GOT3 (cell line): ENCODE results near the gene CBX5.
A peak's percentile ranks its signal among the peaks of the same experiment; 100 is the strongest.

Source experiments
- DNase-seq: peaks from one replicate; lab custom pipeline; 2025; ENCODE audit warnings: mixed read lengths; lab: John Stamatoyannopoulos, UW

Gene CBX5

DNA sequence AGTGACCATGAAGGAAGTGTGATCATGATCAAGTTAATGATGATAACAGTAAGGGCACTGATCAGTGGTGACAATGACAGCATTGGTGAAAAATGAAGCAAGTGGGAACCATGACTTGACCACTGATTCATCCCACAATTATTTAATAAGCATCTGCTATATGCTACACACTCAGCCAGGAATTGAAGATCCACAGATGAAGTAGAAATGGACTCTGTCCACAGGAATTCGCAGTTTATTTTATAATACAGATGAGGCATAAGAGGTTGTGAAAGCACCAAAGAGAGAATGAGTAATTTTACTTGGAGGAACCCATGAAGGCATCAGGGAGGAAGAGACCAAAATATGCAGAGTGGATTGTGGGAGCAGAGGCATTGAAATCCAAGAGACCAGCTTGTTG lies 57.3 kb downstream of the CBX5 start:
- no peak for DNase-seq

DNA sequence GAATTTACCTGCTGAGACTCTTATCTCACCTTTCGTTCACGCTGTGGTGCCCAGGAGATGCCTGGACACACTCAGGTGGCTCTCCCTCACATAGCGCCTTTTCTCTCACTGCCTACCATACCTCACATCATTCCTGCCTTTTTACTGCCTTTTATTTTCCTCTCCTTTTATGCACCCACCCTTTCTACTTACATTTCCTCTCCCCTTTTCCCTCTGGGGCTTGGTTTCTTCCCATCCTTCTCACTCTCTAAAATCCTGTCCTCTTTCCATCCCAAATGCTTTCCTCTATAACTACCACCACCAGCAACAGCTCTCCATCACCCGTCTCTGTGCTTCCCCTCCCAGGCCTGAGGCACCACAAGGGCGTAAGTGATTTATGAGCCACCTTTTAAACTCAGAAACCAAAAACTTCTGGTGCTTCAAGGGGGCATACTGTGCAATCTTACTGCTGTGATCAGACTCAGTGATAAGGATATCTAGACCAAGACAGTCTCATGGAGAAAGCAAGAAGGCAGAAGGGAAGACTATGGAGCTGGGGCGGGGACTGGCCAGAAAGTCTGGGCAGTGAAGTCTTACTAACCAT lies 58.4 kb downstream of the CBX5 start:
- DNase-seq: no peak

DNA sequence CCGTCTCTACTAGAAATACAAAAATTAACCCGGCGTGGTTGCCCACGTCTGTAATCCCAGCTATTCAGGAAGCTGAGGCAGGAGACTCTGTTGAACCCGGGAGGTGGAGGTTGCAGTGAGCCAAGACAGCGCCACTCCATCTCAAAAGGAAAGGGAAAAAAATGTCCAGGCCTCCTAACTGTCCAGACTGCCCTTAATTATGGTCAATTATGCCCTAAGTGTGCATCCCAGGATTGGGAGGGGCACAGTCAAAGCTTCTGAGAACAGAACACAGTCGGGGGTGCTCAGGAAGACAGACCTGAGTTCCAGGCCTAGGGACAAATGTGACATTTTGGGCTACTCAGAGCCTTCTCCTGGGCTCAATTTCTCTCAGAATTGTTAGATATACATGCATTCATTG lies 59.4 kb downstream of the CBX5 start:
- DNase-seq: no peak

DNA sequence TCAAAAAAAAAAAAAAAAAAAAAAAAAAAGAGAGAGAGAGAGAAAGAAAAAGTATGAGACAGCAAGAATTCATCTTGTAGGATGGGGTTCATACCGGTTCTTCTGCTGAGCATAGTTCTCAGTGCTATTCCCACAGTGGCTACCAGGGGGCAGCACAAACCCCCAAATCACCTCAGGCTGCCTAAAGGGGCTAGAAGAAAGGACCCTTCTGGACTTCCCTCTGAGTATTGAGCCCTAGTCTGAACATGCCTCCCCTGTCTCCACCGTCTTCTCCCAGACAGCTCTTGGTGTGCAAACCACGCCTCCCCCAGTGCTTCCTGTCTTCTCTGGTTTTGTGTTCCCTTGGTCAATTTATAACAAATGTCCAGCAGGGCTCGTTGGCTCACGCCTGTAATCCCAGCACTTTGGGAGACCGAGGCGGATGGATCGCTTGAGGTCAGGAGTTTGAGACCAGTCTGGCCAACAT lies 59.8 kb downstream of the CBX5 start:
- DNase-seq: no peak

DNA sequence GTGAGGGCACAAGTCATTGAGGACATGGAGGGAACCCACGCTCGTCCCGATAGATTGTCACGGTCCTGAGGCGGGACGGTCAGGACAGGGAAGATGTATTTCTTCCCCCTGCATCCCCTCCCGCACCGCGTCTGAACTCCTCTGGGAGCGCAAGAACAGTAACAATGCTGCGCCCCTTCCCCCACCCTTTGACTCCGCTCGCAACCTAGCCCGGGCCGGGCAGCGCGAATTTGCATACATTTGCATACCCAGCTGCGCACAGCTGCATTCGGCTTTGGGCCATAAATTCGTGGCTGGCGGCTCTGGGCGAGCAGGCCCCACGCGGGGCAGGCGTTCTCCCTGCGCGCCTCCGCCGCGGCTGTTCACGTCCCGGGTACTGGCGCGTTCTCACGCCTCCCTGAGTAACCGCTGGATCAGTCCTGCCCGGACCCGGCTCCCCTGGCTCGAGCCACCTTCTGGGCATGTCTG lies 62.1 kb downstream of the CBX5 start:
- DNase-seq: no peak

DNA sequence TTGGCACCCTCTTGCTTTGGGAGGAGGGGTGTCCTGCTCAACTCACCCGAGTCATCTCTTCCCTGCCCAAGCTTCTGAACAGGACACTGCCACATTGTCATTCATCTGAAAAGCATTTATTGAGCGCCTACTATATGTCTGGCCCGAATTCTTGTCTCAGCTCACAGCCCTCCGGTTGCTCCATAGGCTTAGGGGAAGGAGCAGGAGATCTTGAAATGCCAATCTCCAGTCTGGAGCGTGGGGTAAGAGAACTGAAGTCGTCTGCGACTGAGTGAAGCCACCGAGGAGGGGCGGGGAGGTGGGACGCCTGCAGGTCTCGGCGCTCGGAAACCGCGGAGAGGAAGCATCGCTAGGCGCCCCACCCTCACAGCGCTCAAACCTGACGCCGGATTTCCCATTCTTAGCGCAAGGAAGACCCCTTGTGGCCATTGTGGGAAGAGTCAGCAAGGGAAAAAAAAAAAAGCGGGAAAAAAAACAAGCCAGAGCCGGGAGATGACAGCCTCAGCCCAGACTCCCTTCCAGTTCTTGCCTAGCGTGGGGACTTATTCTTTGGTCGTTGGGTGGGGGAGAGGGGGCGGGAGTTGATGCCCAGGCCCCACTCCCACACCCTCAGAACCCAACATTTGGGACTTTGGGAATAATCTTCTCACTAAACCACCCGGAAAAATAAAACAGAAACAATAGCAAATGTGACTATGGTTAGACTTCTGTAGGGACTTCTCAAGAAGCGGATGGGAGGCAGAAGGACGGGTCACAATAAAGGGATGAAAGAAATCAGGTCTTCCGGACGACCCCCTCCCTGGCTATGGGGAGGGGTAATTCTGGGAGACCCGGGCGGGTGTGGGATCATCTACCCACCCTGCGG lies 62.9 kb downstream of the CBX5 start:
- DNase-seq: no peak

DNA sequence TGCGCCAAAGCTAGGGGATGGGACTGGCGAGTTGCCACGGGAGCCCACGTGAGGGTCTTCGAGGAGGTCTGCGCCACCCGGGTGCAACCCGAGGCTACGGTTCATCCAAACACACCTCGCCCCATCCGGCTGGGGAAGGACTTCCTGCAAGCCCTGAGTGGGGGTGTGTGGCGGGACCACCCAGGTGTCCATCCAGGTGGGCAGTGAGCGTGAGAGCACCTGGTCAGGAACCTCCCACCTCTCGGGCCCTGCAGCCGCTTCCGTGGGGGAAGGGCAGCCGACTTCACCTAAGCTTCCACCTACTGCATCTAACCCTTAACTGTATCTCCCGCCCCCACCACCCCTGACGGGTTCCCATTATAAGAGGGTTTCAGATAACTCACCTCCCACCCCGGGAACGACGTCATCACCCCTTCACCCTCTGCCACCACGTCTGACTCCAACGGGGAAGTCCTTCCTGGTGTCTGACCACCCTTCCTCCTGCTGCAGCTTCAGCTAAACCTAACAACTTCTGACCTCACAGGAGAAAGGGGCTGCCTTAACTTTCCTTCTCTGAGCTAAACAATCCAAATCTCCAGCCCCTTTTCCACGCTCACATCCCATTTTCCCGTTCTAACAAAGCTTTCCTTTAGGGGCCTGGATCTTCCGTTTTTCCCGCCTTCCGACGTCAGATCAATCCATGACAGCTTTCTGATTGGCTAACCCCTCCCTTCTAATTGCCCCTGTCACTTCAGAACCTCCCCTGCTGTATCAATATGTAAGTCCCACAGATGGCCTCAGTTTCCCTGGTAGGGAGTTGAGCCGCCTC lies 63.7 kb downstream of the CBX5 start:
- DNase-seq: no peak

DNA sequence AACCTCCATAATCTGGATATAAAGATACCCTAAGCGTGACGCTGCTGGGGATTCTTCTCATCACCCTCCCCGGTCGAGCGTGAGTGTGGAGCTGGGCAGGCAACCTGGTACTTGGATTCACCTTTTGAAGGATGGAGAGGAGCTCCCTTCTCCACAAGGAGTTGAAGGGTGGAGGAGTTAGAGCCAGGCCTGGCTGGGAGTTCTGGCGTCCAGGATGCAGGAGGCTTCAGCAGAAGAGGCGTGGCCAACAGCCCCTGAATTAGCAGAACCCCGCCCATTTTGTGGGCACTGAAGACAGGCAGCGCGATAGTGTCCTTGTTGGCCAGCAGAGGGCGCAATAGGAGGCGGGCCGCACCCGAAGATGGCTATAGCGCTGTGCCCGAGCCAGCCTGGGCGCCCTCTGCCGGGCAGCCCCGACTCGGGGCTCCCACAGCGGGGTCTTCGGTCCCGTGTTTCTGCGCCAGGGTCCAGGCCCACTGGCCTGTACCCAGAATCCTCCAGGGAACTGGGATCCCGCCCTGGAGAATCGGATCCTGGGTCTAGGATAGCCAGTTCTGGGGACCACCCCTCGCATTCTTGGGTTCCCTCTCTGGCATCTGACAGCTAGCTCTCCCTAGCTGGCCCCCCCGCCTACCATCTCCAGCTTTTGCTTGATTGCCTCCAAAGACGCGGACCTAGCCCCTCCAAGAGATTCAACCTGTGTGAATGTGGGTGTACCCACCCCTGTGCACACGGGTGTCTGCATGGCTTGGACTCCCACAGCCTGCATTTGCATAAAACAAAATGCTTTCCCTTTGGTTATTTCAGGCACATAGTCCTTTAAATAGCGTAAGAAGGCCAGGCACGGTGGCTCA lies 65.1 kb downstream of the CBX5 start:
- DNase-seq: peak; percentile 43

DNA sequence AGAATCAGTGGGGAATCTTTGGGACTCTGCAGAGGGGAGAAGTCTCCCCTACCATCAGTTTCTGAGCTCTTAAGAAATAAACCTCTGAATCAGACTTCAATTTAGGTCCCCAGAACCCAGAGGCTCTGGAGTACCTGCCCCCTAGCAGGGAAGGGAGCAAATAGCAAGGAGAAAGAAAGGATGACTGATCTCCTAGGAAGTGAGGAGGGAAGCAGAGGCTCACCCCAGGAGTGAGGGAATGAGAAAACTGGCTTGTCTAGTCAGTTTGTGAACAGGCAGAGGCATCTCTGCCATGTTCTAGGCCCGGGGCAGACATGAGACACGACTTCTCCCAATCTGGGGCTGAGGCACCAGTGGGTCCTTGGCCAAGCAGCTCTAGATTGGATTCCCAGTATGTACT lies 66.8 kb downstream of the CBX5 start:
- no peak for DNase-seq

DNA sequence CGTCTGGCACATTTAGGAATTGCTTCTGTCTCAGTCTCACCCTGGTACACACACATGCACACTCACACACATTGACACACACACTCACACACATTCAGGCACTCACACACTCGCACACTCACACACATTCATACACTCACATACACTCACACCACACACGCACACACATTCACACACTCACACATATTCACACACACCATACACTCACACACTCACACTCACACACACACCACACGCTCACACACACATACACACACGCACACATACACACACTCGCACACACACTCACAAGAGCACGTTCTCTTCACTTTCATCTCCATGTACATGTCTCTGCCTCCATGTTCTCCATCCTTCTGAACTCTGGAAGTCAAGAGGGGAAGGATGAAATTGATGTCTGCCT lies 68.0 kb downstream of the CBX5 start:
- no peak for DNase-seq

DNA sequence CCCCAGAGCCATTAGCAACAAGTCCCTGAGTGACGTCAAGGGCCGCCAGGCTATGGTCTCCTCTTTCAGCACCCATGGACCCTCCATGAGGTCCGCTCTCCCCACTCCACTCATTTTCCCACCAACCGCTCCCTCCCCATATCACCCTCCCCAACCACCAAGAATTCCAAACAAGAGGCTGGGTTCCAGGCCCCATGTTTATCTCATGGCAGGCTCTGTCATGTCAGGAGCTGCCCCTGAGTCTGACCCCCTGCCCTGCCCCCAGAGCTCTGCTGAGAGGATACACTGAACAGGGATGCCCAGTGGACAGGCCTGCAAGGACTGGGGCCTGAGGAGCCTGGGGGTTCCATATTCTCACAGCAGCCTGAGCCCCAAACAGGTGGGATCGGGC lies 69.5 kb downstream of the CBX5 start:
- DNase-seq: no peak

DNA sequence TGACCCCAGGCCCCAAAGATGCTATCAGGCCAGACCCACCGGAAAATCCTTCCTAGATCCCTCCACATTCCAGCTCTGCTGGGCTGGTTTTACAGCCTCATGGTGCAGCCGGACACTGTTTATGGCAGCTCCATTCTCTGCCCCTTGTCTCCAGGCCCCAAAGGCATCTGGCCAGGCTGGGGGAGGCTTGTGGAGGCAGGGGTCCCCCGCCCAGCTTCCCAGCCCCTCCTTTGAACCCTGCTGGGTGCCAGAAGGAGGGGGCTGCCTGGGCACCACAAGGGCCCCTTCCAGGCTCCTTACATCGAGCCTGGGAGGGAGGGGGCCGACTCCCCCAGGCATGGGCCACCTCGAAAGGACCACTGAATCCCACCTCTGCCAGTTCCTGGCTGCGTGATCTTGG lies 71.3 kb downstream of the CBX5 start:
- no peak for DNase-seq

DNA sequence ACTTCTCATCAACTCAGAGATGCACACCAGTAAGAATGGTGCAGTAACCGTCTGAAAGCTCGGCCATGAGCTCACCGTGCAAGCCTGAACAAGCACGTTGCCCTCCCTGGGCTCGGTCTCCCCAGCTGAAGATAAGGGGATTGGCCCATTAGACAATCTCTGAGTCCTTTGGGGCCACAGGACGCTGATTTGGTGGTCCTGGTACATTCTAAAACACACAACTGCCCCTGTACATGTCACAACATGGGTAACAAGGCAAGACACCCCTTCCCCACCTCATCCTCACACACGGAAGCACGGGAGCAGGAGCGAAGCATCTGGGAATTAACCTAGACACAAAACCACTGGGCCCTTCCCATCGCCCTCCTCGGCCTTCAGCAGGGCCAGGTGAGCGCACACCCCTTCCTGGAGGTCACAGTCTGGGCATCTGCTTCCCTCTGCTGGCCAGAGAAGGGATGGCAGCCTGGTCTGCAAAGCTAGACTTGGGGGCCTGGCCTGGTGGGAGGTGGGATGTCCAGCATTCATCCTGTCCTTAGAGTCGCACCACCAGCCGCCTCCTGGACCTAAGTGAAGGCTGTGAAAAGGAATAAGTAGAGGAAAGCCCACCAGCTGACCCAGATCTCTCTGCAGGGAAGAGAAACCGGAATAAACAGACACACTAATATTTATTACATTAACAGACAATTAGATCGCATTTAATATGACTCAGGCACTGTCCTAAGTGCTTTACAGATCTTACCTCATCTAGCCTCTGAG lies 72.2 kb downstream of the CBX5 start:
- DNase-seq: peak; percentile 12

DNA sequence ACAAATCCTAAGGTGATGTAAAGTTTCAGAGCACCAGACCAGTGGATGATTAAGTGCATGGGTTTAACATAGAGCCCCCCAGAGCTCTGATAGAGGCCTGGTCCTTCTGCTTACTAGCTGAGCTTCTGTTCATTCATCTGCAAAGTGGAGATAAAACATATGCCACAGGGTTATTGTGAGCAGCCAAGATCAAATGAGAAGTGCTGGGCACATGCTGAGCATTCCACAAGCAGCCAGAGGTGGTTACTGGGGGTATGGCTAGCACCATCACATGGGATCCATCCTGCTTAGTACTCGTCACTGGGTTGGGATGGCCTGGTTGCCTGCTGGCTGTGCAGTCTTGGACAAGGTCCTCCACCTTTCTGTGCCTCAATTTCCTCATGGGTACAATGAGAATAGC lies 73.1 kb downstream of the CBX5 start:
- no peak for DNase-seq

DNA sequence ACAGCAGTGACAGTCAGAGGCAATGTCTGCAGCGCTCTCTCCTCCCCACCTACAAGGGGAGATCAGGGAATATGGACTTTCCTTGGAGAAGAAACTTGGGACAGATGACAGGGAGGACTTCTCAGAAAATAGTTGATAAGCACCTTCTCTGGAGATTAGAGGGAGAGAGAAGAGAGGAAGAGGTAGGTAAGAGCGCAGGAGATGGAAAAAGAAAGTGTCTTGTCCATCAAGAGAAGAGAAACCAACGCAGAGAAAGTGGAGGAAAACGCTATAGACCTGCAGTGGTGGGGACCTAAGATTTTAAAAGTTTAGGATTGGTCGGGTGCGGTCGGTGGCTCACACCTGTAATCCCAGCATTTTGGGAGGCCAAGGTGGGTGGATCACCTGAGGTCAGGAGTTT lies 75.6 kb downstream of the CBX5 start:
- DNase-seq: no peak

DNA sequence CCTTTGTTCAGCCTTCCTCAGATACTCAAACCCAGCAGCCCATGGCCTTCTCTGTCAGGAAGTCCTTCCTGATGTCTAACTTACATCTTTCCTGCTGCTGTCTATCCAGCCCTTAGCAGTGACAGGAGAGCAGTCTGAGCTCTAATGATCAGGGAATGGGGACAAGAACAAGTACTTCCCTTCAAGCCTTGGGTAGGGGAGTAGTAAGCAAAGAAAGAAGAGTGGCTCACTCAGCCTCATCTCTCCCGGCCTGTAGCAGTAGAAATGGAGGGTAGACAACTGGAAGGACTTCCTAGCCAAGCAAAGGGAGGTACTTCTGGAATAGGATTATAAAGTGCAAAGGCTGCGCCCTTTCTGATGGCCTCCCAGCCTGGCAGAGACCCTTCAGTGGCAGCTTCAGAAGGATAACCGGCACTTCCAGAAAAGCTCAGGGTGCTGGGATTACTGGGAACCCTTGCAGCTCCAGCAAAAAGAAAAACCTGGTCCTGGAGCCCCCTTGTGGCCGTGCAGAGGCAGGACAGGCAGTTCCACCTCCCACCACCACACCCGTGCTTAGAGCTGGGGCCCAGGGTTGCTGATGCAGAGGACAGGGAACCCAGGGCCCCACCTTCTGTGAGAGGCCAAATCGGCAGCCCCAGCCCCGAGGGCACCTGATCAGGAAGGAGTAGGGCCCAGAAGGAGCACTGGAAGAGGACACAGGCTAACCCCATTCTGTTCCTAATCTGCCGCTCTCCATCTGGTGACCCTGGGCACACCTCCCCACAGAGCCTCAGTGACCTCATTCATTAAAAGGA lies 78.7 kb downstream of the CBX5 start:
- peak; percentile 7 for DNase-seq

DNA sequence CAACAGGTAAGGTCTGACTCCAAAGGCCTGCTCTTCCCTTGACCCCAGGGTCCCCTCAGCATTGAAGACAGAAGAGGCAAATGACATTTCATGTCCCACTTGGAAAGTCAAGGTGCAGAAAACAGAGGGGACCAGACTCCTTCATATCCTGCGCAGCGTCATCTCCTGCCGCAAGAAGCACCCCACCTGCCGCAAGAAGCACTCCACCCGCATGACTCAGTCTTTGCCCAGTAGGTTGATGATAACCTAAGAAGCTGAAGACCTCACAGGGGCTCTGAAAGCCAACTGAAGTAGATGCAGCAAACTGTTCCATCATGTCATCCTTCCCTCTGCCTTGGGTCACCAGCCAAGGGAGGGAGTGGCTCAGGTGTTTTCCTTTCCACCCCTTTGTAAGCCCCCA lies 79.5 kb downstream of the CBX5 start:
- no peak for DNase-seq

DNA sequence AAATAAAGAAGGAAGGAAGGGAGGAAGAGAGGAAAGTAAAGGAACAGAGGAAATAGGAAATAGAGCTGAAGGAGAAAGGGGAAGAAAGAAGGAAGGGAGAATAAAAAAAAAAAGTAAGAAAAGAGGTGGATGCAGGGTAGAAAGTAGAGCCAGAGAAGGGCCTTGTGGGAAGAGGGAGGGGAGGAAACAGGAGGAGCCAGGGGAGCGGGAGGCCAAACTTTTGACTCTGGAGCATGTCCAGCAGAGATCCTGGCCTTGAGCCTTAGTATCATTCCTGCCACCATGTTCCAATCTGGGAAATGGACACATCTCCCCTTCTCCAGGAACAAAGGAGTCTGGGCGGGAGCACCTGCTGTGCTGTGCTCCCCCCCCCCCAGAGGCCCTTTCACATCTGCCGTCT lies 80.0 kb downstream of the CBX5 start:
- DNase-seq: no peak

DNA sequence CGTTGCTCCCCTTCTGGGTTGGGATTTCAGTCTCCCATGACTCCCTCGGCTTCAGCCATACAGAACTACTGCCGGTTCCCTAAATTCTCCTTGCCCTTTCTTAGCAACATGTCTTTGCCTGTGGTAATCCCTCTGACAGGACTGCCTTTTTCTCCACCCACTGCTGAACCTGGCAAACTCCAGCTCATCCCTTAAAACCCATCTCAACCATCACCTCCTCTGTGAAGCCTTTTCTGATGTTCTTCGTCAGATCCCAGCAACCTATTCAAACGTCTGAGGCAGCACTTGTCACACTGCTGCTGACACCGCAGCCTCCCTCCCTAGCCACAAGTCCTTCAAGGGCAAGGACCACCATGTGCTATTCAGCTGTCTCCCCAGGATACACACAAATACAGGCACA lies 80.9 kb downstream of the CBX5 start:
- DNase-seq: no peak

DNA sequence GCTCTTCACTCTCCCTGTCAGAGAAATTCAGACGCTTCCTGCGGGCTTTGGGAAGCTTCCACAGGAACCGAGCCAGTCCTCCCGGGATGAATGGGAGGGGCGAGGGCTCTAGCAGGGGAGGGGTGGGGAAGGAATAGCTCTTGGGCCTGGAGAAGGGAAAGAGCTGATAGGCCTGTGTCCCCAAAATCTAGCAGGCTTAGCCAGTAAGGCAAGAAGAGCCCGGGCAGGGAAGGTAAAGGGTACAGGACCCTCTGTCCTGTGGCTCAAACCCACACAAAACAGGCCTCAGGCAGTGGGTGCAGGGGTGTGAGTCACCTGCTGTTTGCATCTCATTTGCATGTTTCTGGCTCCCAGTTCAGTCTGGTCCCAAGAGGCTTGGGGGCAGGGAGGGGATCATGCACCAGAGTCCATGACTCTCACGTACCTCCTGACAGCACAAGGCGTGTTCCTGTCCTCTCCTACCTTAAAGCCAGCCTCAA lies 82.5 kb downstream of the CBX5 start:
- no peak for DNase-seq
